Stimulated activated CD4-positive, alpha-beta T cell treated with anti-CD3 and anti-CD28 coated beads, TNF-alpha, amount 100 ng/mL, for 48 hours (primary cell): ENCODE measurements around the gene ZMAT2.
"Not testable (repeated sequence)": the region's sequence is repeated elsewhere in the genome, so short reads cannot be mapped to it uniquely, and the experiment has no call there.

Source experiments
- DNase-seq, 3 donors: peaks; one replicate each; pipeline ENCODE4 v3.0.0-alpha.2; 2020; ENCODE audit warnings: low read depth in 3 of 3

The ZMAT2 gene, protein sequence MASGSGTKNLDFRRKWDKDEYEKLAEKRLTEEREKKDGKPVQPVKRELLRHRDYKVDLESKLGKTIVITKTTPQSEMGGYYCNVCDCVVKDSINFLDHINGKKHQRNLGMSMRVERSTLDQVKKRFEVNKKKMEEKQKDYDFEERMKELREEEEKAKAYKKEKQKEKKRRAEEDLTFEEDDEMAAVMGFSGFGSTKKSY

DNA sequence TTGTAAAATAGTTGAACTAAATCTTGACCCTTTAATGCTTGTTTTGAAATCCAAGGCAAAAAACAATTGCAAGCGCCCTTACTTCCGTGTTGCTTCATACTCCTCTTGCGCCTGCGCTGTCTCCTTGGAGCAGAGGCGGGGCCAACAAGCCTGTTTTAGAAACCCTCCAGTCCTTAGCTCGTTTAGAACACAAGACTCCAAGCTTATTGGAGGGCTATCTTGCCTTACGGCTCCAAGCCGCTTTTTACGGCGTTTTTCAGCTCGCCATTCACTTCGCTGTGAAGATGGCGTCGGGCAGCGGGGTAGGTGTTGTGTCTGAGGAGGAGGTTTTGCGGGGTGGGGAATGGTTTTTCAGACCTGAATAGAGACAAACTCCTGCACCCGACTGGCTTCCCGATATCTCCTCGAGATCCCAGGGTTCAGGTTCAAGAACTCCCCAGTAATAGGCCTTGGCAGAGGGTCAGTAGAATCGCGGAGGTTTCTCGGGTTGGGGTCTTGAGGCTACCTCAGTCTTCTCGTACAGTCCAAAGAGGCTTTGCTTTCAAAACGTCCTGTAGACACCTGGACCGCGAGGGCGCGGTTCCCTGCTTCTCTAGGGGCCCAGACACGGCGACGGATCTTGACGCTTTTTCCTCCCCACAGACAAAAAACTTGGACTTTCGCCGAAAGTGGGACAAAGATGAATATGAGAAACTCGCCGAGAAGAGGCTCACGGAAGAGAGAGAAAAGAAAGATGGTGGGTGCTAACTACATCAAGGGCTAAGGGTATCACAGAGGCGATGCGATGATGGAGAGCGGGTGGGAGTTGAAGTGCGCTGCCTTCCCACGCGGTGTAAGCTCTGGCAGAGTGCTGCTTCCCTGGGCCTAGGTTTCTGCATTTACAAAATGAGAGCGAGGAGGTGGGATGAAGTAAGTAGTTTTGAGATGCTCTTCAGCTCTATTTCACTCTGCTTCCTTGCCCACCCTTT lies at the start of gene ZMAT2:
Gene ZMAT2 (plus strand): TSS at position 271 of the 968 bp plus-strand sequence. CDS start 14 bp downstream, at position 285.
- peak; percentile 79 to 90 (median 81) for DNase-seq

GRCh38 chr5:140658870-140659269 lies 41.4 kb upstream of the ZMAT2 start:
- no peak for DNase-seq

- DNase-seq = not testable (repeated sequence)
These were observed 39.9 kb upstream of the ZMAT2 start for GRCh38 chr5:140660371-140660770.

DNA sequence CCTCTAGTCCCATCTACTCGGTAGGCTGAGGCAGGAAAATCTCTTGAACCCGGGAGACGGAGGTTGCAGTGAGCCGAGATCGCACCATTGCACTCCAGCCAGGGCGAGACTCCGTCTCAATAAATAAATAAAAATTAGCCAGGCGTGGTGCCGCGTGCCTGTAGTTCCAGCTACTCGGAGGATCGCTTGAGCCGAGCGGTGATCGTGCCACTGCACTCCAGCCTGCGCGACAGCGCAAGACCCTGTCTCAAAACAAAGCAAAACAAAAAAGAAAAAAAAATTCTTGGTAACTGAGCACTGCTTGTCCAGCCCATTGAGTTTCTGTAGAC lies 36.3 kb upstream of the ZMAT2 start:
- no peak for DNase-seq

DNA sequence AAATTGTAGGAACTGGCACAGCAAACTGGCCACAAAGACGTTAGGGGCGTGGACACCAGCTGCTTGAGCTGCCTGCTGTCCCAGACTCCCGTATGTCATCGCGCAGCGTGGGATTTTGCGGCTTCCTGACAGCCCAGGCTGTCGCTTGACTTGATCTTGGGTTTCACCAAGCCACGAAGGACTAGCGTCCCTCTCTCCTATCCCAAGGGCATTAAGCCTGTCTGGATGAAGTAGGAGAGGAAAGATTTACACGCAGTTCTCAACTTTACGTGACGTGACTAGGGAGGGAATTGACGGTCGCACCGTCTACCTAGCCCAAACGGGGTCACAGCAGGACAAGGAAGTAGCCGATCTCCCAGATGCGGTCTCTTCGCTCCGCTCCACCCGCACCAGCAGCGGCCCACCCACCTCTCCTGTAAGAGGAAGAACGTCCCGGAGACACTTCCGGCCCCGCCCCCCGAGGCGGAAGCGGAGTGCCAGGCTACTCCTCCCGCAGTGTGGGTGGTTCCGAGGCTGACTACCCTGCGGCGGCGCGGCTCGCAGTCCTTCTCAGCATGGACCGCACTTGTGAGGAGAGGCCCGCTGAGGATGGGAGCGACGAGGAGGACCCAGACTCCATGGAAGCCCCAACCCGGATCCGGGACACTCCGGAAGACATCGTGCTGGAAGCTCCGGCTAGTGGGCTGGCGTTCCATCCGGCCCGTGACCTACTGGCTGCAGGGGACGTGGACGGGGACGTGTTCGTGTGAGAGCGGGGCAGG lies 35.7 kb upstream of the ZMAT2 start, which contains the start of gene WDR55:
Gene WDR55 (plus strand): TSS at position 546 of the 761 bp plus-strand sequence. CDS start 9 bp downstream, at position 555.
- peak; percentile 95 to 96 (median 95) for DNase-seq

GRCh38 chr5:140671035-140671434 lies 29.2 kb upstream of the ZMAT2 start:
- not testable (repeated sequence) for DNase-seq

- DNase-seq = no peak
These were observed 28.6 kb upstream of the ZMAT2 start for GRCh38 chr5:140671472-140672125.

DNA sequence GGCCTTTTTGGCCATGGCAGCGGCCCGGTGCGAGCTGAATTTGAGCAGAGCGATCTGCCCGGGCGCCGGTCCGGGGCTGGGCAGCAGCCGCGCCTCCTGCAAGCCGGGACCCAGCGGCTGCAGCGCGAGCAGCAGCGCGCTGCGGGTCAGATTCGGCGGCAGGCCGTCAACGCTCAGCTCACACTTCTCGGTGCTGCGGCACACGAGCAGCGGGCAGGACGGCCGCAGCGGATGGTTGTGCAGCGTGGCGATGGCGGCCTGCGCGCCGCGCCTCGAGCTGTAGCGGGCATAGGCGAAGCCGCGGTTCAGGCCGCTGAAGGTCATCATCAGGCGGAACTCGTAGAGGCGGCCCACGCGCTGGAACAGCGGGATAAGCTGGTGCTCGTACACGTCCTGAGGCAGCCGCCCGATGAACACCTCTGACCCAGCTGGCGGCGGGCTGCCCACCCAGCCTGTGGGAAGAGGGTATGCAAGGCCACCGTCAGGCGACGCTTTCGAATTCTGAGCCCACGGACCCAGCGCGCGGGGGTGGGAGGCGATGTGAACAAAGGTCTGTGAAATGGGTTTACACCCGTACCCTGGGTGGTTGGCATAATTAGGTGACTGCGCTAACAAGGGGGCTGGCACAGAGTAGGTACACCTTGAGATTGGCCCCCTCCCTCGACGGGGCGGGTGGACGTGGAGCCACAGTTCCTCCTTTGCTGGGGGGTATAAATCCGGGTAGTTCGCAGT lies 27.6 kb upstream of the ZMAT2 start:
- DNase-seq = no peak

GRCh38 chr5:140673187-140673976 lies 26.9 kb upstream of the ZMAT2 start, which contains the start of gene DND1:
DND1 (minus strand) TSS chr5:140673576; CDS start chr5:140673542, 34 bp downstream.
- no peak for DNase-seq

DNA sequence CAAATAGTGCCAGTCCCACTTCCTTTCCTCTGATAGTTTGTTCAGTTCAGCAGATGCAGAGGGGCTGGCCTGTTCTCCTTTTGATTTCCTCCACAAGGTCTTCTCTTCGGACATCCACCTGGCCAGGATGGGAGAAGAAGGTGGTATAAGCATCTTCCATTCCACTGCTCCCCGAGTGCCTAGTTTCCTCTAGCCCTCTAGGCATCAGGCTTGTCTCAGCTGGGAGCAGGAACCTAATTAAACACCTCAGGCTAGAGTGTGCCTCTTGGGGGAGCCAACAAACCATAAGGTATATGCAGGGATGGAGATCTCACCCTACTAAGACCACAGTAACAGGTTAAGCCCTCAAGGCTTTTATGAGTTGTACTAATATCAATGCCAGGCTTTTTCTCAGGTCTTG lies 26.0 kb upstream of the ZMAT2 start:
- DNase-seq = no peak

DNA sequence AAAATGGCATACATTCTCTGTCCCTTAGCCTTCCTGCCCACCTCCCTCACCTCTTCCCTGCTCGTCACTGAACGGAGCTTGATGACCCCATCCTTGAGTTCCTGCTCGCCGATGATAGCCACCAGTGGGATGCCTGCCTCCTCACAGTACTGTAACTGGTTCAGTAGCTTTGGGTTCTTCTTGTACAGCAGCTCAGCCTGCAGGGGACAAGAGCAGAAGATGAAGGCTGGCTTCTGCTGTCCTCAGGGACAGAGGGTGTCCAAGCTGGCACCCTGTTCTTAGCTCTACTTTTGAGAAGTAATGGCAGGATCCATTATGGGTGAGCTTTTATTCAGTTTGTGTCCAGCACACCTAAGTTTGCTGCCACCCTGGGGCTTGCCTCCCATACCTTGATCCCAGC lies 25.6 kb upstream of the ZMAT2 start:
- DNase-seq = no peak

- DNase-seq = no peak
These were observed 22.3 kb upstream of the ZMAT2 start for GRCh38 chr5:140677947-140678346.

GRCh38 chr5:140678993-140679392 lies 21.3 kb upstream of the ZMAT2 start:
- DNase-seq = no peak

GRCh38 chr5:140690376-140690932 lies 9.8 kb upstream of the ZMAT2 start:
- DNase-seq = no peak

DNA sequence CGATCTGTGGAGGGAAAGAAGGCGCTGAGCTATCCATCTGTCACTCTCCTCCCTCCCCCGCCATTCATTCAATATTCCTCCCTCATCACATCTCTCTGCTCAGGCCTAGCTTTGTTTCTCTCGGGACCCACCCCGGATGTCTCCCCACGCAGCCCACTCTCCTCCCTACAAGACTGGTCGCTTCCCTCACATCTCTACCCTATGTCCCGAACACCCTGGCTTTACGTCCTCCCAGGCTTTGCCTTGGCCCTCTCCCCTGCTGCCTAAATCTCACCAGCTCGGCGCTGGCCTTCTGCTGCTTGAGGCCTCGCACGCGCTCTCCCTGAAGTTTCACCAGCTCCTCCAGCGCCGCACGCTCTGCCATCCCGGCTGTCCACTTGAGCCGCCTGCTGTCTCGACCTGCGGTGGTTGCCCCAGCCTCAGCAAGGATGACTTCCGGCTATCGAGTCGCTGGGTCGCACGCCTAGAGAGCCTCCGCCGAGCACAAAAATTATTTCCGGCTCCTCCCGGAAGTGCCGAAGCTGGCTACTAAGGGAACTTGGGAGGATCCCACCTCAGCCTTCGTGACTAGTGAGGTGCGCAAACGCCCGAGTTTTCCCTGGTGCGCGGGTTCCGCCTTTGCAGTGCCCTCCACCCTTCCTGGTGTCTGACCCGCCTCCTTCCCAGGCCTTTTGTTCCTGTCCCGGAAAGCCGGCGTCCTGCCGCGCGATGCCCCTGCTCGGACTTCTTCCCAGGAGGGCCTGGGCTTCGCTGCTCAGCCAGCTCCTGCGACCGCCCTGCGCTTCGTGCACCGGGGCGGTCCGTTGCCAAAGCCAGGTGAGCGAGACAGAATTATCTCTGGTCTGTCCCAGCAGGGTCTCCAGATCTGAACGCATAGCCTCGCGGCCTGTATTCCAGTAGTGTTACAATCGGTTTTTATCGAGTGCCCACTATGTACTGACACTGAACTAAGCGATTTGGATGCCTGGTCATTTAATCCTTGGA lies 9.0 kb upstream of the ZMAT2 start, which contains the start of the genes HARS1 and HARS2:
Gene HARS1 (minus strand): TSS at position 430 of the 984 bp plus-strand sequence. CDS start 66 bp downstream, at position 364.
Gene HARS2 (plus strand): TSS at position 515 of the 984 bp plus-strand sequence. CDS start 194 bp downstream, at position 709.
- DNase-seq = peak; percentile 75 to 85 (median 77)

- DNase-seq = no peak
These were observed 6.0 kb upstream of the ZMAT2 start for GRCh38 chr5:140694276-140694675.

DNA sequence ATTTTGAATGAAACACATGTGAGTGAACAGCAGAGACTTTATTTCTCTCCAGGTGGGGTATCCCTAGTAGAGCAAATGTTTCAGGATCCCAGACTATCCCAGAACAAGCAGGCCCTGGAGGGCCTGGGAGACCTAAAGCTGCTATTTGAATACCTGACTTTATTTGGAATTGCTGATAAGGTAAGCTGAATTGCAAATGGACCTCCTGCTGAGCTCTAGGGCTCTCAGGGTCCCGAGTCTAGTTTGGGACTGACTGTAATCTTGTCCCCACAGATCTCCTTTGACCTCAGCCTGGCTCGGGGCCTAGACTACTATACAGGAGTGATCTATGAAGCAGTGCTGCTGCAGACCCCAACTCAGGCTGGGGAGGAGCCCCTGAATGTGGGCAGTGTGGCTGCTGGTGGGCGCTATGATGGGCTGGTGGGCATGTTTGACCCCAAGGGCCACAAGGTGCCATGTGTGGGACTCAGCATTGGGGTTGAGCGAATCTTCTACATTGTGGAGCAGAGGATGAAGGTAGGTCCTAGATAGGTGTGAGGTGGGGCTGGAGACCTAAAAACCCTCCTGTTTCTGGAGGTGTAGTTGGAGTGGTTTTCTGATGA lies 3.3 kb upstream of the ZMAT2 start:
- DNase-seq = no peak

DNA sequence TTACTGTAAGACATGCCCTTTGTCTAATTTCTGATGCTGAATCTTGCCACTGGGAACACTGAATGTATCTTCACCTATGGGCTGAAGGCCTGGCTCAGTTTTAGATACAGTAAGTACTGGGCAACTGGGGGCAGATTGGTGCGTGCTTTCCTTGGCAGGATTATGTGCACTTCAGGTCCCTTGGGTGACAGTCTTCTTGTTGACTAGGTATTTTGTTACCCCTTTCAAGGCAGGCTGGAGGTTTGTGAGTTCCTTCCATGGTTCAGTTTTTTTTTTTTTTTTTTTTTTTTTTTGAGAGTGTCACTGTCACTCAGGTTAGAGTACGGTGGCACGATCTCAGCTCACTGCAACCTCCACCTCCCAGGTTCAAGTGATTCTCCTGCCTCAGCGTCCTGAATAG lies 7.6 kb downstream of the ZMAT2 start:
- DNase-seq = no peak
